Measurements from ENCODE around the gene ARNT2. TPM values are rescaled to one million over a fixed set of nuclear protein-coding genes. Genes with fewer than 3 reads are reported as not detected.

Gene ARNT2
- polyA plus RNA-seq, 1 of the 3 experiments (the other 2 are of a cell fraction), result 17.0 TPM

DNA sequence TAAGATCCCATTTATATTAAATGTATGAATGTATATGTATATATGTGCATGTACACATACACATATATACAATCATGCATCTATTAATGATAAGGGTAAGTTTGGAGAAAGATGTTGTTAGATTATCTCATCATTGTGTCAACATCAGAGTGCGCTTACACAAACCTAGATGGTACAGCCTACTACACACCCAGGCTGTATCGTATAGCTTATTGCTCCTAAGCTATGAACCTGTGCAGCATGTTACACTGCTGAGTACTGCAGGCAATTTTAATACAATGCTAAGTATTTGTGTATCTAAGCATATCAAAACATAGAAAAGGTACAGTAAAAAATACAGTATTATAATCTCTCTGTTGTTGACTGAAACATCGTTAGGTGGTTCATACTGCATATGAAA is 233.6 kb downstream of the ARNT2 start:
- no peak for DNase-seq
- Histone ChIP-seq H2AFZ (ENCODE audit: low read depth) (no peak overlapping the region), H3K9ac (no peak overlapping the region), H3K4me1 (ENCODE audit: control insufficient read depth in 1 of 2, insufficient read depth in 2 of 2, low read depth in 1 of 2, low read length in 1 of 2) (peaks cover 0 to 6% of the 10 kb centered on the region in 2 experiments; a peak in 1 of 4 replicates), H3K9me3 (no peaks in the 10 kb centered on the region), H3K9me2 (no peaks in the 10 kb centered on the region), H3F3A (replicated peaks; ENCODE audit: insufficient read depth) (no peaks in the 10 kb centered on the region), H4K20me1 (ENCODE audit: insufficient read depth) (no peaks in the 10 kb centered on the region), H3K79me2 (ENCODE audit: insufficient read depth) (no peaks in the 10 kb centered on the region), H3K4me3 (ENCODE audit: low read depth in 2 of 2, low read length in 1 of 2) (no peak overlapping the region), H3K4me2 (no peak overlapping the region), H3K27me3 (ENCODE audit: insufficient read depth) (no peaks in the 10 kb centered on the region), H3K36me3 (replicated peaks in 1 of 2; ENCODE audit: control insufficient read depth in 1 of 2, insufficient read depth in 2 of 2, low read length in 1 of 2) (no peaks in the 10 kb centered on the region), H3K27ac (ENCODE audit: low read depth in 2 of 2, low read length in 1 of 2) (no peak overlapping the region)
- ChIA-PET CTCF (no interaction called here), POLR2A (no interaction called here)
- 65% methylated on average over 3 of the region's 3 CpGs for WGBS (ENCODE audit: low lambda C conversion rate)
- TF ChIP-seq RAD21 (IDR thresholded peaks at IDR 0.05; ENCODE audit: low read length) (no peak), FOSL2 (IDR thresholded peaks at IDR 0.05; ENCODE audit: borderline replicate concordance, low read depth) (no peak), TAF1 (IDR thresholded peaks at IDR 0.05; ENCODE audit: borderline replicate concordance, low read depth, low read length) (no peak), SMC3 (IDR thresholded peaks at IDR 0.05; ENCODE audit: low read depth, low read length) (no peak), NFIC (IDR thresholded peaks at IDR 0.05; ENCODE audit: borderline replicate concordance) (no peak), CHD2 (IDR thresholded peaks at IDR 0.05; ENCODE audit: low read length, partially characterized antibody) (no peak), EZH2phosphoT487 (IDR thresholded peaks at IDR 0.05; ENCODE audit: borderline replicate concordance, low read depth) (no peak), SIN3A (IDR thresholded peaks at IDR 0.05; ENCODE audit: borderline replicate concordance, low read depth, low read length) (no peak), JUND (IDR thresholded peaks at IDR 0.05) (no peak), YY1 (IDR thresholded peaks at IDR 0.05; ENCODE audit: low read depth) (no peak), RXRA (IDR thresholded peaks at IDR 0.05; ENCODE audit: borderline replicate concordance, low read depth) (no peak), NRF1 (IDR thresholded peaks at IDR 0.05; ENCODE audit: low read depth, low read length) (no peak), FOXM1 (IDR thresholded peaks at IDR 0.05; ENCODE audit: low read depth) (no peak), POLR2AphosphoS5 (IDR thresholded peaks at IDR 0.05; ENCODE audit: low read depth, low read length) (no peak), GATA2 (CRISPR knock-in tag; IDR thresholded peaks at IDR 0.05) (no peak), RCOR1 (IDR thresholded peaks at IDR 0.05; ENCODE audit: low read length) (no peak), FOXJ3 (CRISPR knock-in tag; IDR thresholded peaks at IDR 0.05) (no peak)
- TF ChIP-seq, protein P1, sequence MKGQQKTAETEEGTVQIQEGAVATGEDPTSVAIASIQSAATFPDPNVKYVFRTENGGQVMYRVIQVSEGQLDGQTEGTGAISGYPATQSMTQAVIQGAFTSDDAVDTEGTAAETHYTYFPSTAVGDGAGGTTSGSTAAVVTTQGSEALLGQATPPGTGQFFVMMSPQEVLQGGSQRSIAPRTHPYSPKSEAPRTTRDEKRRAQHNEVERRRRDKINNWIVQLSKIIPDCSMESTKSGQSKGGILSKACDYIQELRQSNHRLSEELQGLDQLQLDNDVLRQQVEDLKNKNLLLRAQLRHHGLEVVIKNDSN (IDR thresholded peaks at IDR 0.05; ENCODE audit: borderline replicate concordance, low read depth), result no peak
- TF ChIP-seq, protein P2, sequence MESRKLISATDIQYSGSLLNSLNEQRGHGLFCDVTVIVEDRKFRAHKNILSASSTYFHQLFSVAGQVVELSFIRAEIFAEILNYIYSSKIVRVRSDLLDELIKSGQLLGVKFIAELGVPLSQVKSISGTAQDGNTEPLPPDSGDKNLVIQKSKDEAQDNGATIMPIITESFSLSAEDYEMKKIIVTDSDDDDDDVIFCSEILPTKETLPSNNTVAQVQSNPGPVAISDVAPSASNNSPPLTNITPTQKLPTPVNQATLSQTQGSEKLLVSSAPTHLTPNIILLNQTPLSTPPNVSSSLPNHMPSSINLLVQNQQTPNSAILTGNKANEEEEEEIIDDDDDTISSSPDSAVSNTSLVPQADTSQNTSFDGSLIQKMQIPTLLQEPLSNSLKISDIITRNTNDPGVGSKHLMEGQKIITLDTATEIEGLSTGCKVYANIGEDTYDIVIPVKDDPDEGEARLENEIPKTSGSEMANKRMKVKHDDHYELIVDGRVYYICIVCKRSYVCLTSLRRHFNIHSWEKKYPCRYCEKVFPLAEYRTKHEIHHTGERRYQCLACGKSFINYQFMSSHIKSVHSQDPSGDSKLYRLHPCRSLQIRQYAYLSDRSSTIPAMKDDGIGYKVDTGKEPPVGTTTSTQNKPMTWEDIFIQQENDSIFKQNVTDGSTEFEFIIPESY (IDR thresholded peaks at IDR 0.05; ENCODE audit: borderline replicate concordance, low read depth), result no peak
- TF ChIP-seq, protein P3, sequence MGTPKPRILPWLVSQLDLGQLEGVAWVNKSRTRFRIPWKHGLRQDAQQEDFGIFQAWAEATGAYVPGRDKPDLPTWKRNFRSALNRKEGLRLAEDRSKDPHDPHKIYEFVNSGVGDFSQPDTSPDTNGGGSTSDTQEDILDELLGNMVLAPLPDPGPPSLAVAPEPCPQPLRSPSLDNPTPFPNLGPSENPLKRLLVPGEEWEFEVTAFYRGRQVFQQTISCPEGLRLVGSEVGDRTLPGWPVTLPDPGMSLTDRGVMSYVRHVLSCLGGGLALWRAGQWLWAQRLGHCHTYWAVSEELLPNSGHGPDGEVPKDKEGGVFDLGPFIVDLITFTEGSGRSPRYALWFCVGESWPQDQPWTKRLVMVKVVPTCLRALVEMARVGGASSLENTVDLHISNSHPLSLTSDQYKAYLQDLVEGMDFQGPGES (IDR thresholded peaks at IDR 0.05; ENCODE audit: low read depth, low read length), result no peak
